GM12878 (cell line): Measurements from ENCODE around the gene NPC1. TPM values are rescaled to one million over a fixed set of nuclear protein-coding genes. Genes with fewer than 3 reads are reported as not detected.

Source experiments
- ATF2 ChIP-seq: IDR thresholded peaks from 2 replicates; pipeline ENCODE4 v1.6.1; 2012; ENCODE audit warnings: low read length, inconsistent platforms
- EGR1 ChIP-seq, 2 experiments: IDR thresholded peaks; 1 replicate in 1 of 2; 2 replicates in 1 of 2; pipeline ENCODE4 v1.6.1; 2011 to 2012; ENCODE audit warnings: low read depth in 2 of 2, low read length in 2 of 2, borderline replicate concordance in 1 of 2, mild to moderate bottlenecking in 1 of 2, moderate library complexity in 1 of 2
- MLLT1 ChIP-seq: fragments of 450-650 bp; IDR thresholded peaks from 2 replicates; pipeline ENCODE4 v1.6.1; 2016; ENCODE audit warnings: mild to moderate bottlenecking
- STAT3 ChIP-seq: IDR thresholded peaks from 2 replicates; pipeline ENCODE4 v1.6.1; 2011; ENCODE audit warnings: low read depth, low read length, improper control_type of control experiment
- SUPT20H ChIP-seq: IDR thresholded peaks from 2 replicates; pipeline ENCODE4 v1.6.1; 2011; ENCODE audit warnings: low read depth, mild to moderate bottlenecking, low read length, moderate library complexity, borderline replicate concordance; ENCODE audit not compliant: control insufficient read depth
- polyA plus RNA-seq, 11 experiments: library from polyadenylated mRNA; depleted of rRNA in 4 of 11; unstranded in 6 of 11; stranded (reverse) in 5 of 11; fragments of >200 nt; fragmentation: Nextera tagmentation in 4 of 11; fragmentation: Illumina TruSeq in 1 of 11; extraction: Ambion mirVana in 4 of 11; extraction: Trizol in 1 of 11; gene quantifications; 1 replicate in 1 of 11; 2 replicates in 10 of 11; pipeline versions ENCODE4 v1.2.1 to v1.2.3, GENCODE V29; 2011 to 2016; ENCODE audit warnings: inconsistent platforms in 2 of 11, missing spikeins in 2 of 11, low read depth in 1 of 11
- total RNA-seq, 4 experiments: library from RNA; depleted of rRNA in 3 of 4; stranded (reverse); fragments of >200 nt in 3 of 4; fragmentation: Illumina TruSeq in 1 of 4; extraction: Trizol in 1 of 4; gene quantifications; 2 replicates each; pipeline versions ENCODE4 v1.2.1 to v1.2.3, GENCODE V29; 2013 to 2021
- TF ChIP-seq, protein P1 (sequence below): IDR thresholded peaks from 2 replicates; pipeline ENCODE4 v1.6.1; 2012; ENCODE audit warnings: mild to moderate bottlenecking, low read depth, low read length
- TF ChIP-seq, protein P2 (sequence below): fragments of 450-650 bp; IDR thresholded peaks from 2 replicates; pipeline ENCODE4 v1.6.1; 2017; ENCODE audit warnings: mild to moderate bottlenecking, low read depth, inconsistent platforms; ENCODE audit not compliant: poor library complexity, severe bottlenecking

Gene NPC1
- total and polyA plus RNA-seq, 10 of the 15 experiments (the other 5 are each of a cell fraction or from before 2014, with no cell fraction given) = 10.1 to 45.2 (median 19.4) TPM

DNA sequence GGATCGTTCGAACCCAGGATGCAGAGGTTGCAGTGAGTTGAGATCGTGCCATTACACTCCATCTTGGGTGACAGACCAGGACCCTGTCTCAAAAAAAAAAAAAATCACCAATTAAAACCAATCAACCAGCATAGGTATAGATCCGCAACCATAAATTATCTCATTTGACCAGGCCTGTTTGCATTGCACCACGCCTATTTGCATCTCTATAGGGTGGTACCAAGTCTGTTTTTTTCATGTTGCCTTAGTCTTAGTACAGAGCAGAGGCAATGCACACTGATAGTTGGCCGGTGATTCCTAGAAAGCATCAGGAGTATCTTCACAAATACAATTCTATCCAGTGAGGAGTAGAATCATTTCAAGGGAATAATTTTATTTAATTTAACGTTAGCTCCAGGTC is 9.3 kb upstream of the NPC1 start (continued):
- TF ChIP-seq, protein P1, sequence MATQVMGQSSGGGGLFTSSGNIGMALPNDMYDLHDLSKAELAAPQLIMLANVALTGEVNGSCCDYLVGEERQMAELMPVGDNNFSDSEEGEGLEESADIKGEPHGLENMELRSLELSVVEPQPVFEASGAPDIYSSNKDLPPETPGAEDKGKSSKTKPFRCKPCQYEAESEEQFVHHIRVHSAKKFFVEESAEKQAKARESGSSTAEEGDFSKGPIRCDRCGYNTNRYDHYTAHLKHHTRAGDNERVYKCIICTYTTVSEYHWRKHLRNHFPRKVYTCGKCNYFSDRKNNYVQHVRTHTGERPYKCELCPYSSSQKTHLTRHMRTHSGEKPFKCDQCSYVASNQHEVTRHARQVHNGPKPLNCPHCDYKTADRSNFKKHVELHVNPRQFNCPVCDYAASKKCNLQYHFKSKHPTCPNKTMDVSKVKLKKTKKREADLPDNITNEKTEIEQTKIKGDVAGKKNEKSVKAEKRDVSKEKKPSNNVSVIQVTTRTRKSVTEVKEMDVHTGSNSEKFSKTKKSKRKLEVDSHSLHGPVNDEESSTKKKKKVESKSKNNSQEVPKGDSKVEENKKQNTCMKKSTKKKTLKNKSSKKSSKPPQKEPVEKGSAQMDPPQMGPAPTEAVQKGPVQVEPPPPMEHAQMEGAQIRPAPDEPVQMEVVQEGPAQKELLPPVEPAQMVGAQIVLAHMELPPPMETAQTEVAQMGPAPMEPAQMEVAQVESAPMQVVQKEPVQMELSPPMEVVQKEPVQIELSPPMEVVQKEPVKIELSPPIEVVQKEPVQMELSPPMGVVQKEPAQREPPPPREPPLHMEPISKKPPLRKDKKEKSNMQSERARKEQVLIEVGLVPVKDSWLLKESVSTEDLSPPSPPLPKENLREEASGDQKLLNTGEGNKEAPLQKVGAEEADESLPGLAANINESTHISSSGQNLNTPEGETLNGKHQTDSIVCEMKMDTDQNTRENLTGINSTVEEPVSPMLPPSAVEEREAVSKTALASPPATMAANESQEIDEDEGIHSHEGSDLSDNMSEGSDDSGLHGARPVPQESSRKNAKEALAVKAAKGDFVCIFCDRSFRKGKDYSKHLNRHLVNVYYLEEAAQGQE = no peak
- TF ChIP-seq STAT3 = no peak
- TF ChIP-seq MLLT1 = no peak
- no peak for TF ChIP-seq SUPT20H
- TF ChIP-seq EGR1 (IDR thresholded peaks at IDR 0.05; ENCODE audit: borderline replicate concordance in 1 of 2, low read depth in 2 of 2, low read length in 2 of 2) = no peak
- TF ChIP-seq, protein P2, sequence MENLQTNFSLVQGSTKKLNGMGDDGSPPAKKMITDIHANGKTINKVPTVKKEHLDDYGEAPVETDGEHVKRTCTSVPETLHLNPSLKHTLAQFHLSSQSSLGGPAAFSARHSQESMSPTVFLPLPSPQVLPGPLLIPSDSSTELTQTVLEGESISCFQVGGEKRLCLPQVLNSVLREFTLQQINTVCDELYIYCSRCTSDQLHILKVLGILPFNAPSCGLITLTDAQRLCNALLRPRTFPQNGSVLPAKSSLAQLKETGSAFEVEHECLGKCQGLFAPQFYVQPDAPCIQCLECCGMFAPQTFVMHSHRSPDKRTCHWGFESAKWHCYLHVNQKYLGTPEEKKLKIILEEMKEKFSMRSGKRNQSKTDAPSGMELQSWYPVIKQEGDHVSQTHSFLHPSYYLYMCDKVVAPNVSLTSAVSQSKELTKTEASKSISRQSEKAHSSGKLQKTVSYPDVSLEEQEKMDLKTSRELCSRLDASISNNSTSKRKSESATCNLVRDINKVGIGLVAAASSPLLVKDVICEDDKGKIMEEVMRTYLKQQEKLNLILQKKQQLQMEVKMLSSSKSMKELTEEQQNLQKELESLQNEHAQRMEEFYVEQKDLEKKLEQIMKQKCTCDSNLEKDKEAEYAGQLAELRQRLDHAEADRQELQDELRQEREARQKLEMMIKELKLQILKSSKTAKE = no peak
- no peak for TF ChIP-seq ATF2
